Astrocyte (in vitro differentiated cells and primary cell): ENCODE data around the gene ACAN. TPM values are rescaled to one million over a fixed set of nuclear protein-coding genes. Genes with fewer than 3 reads are reported as not detected.

Source experiments
- DNase-seq: peaks from one replicate; pipeline ENCODE4 v3.0.0-alpha.2; 2010; ENCODE audit warnings: low read depth
- FAIRE-seq: peaks from 2 replicates; lab custom pipeline; 2011; peaks lifted over from hg19 to GRCh38; lab: Jason Lieb, UNC
- H2AFZ ChIP-seq: 2 replicates; pipeline ENCODE4 v1.6.0; 2012; ENCODE audit warnings: low read depth, low read length, inconsistent platforms
- H3K27ac ChIP-seq: 2 replicates; pipeline ENCODE4 v1.5.1; 2011; ENCODE audit warnings: low read depth, low read length, inconsistent platforms
- H3K27me3 ChIP-seq: 2 replicates; pipeline ENCODE4 v1.6.0; 2011; ENCODE audit warnings: low read length, inconsistent platforms; ENCODE audit not compliant: insufficient read depth
- H3K36me3 ChIP-seq: 2 replicates; pipeline ENCODE4 v1.5.1; 2011; ENCODE audit warnings: low read length, inconsistent platforms; ENCODE audit not compliant: insufficient read depth
- H3K4me1 ChIP-seq: 2 replicates; pipeline ENCODE4 v1.5.1; 2011; ENCODE audit warnings: low read length, inconsistent platforms; ENCODE audit not compliant: insufficient read depth
- H3K4me2 ChIP-seq: 2 replicates; pipeline ENCODE4 v1.6.0; 2012; ENCODE audit warnings: low read length, inconsistent platforms
- H3K4me3 ChIP-seq: 2 replicates; pipeline ENCODE4 v1.5.1; 2011; ENCODE audit warnings: low read depth, mild to moderate bottlenecking, low read length, inconsistent platforms; ENCODE audit not compliant: insufficient read depth
- H3K79me2 ChIP-seq: 2 replicates; pipeline ENCODE4 v1.6.0; 2012; ENCODE audit warnings: mild to moderate bottlenecking, low read length, inconsistent platforms; ENCODE audit not compliant: insufficient read depth
- H3K9ac ChIP-seq: 2 replicates; pipeline ENCODE4 v1.6.0; 2012; ENCODE audit warnings: mild to moderate bottlenecking, low read length, inconsistent platforms
- H3K9me3 ChIP-seq: 2 replicates; pipeline ENCODE4 v1.5.1; 2012; ENCODE audit warnings: low read depth, mild to moderate bottlenecking, low read length, inconsistent platforms; ENCODE audit not compliant: insufficient read depth
- H4K20me1 ChIP-seq: 2 replicates; pipeline ENCODE4 v1.6.0; 2012; ENCODE audit warnings: low read length, inconsistent platforms; ENCODE audit not compliant: insufficient read depth
- H3K27ac Mint-ChIP-seq: one replicate; pipeline ENCODE4 v1.8.0; 2021; ENCODE audit warnings: mild to moderate bottlenecking, mixed read lengths; ENCODE audit not compliant: unreplicated experiment
- H3K27me3 Mint-ChIP-seq: one replicate; pipeline ENCODE4 v1.8.0; 2021; ENCODE audit warnings: low read depth, mixed read lengths; ENCODE audit not compliant: unreplicated experiment
- H3K36me3 Mint-ChIP-seq: one replicate; pipeline ENCODE4 v1.8.0; 2021; ENCODE audit warnings: low read depth, mixed read lengths; ENCODE audit not compliant: unreplicated experiment
- H3K4me1 Mint-ChIP-seq: one replicate; pipeline ENCODE4 v1.8.0; 2021; ENCODE audit warnings: low read depth, mixed read lengths; ENCODE audit not compliant: unreplicated experiment
- H3K4me3 Mint-ChIP-seq: one replicate; pipeline ENCODE4 v1.8.0; 2021; ENCODE audit warnings: mild to moderate bottlenecking, moderate library complexity, mixed read lengths; ENCODE audit not compliant: unreplicated experiment
- H3K9me3 Mint-ChIP-seq: one replicate; pipeline ENCODE4 v1.8.0; 2021; ENCODE audit warnings: mild to moderate bottlenecking, mixed read lengths; ENCODE audit not compliant: unreplicated experiment
- CTCF ChIP-seq: IDR thresholded peaks from 2 replicates; pipeline ENCODE4 v1.5.1; 2011; ENCODE audit warnings: low read depth, mild to moderate bottlenecking, inconsistent platforms, low read length, moderate library complexity; ENCODE audit not compliant: insufficient read depth
- EZH2 ChIP-seq: IDR thresholded peaks from 2 replicates; pipeline ENCODE4 v1.6.1; 2012; ENCODE audit warnings: mild to moderate bottlenecking, low read length, inconsistent platforms; ENCODE audit not compliant: insufficient read depth
- total RNA-seq: library from RNA; stranded (reverse); gene quantifications from 2 replicates; pipeline ENCODE4 v1.2.1, GENCODE V29; 2021

ACAN gene
- total RNA-seq, 1 donor from 2014 or later = 0.34 TPM

- no peaks in the 10 kb centered on the region for H3K27me3 ChIP-seq
- H3K36me3 Mint-ChIP-seq = peaks cover 17% of the 10 kb centered on the region
- peaks cover 31% of the 10 kb centered on the region for H3K4me1 ChIP-seq
- TF ChIP-seq CTCF = no peak
- no peak for TF ChIP-seq EZH2
- no peak overlapping the region for H2AFZ ChIP-seq
- H3K9me3 Mint-ChIP-seq = no peaks in the 10 kb centered on the region
- H3K27me3 Mint-ChIP-seq = no peaks in the 10 kb centered on the region
- no peak overlapping the region for H3K4me2 ChIP-seq
- peaks cover 28% of the 10 kb centered on the region for H3K4me1 Mint-ChIP-seq
- H3K79me2 ChIP-seq = peaks cover 12% of the 10 kb centered on the region
- H3K9me3 ChIP-seq = no peaks in the 10 kb centered on the region
- H3K27ac ChIP-seq = no peak overlapping the region
- H3K4me3 ChIP-seq = no peak overlapping the region
- H3K27ac Mint-ChIP-seq = no peak overlapping the region
- peak overlapping the region; percentile 11 for H3K4me3 Mint-ChIP-seq
- no peak for DNase-seq
- H4K20me1 ChIP-seq = peaks cover 46% of the 10 kb centered on the region
- peak overlapping the region; percentile 70 for H3K9ac ChIP-seq
- FAIRE-seq = no peak
- H3K36me3 ChIP-seq = peaks cover 38% of the 10 kb centered on the region
Observed at GRCh38 chr15:88901508-88902220, 98.4 kb downstream of the ACAN start.

GRCh38 chr15:88902221-88902835 lies 99.1 kb downstream of the ACAN start:
- H3K36me3 Mint-ChIP-seq = peaks cover 21% of the 10 kb centered on the region
- H3K27me3 Mint-ChIP-seq = no peaks in the 10 kb centered on the region
- no peak overlapping the region for H3K9ac ChIP-seq
- H3K4me3 Mint-ChIP-seq = peak overlapping the region; percentile 11
- H3K27ac Mint-ChIP-seq = no peak overlapping the region
- TF ChIP-seq CTCF (no peak), EZH2 (no peak)
- no peaks in the 10 kb centered on the region for H3K9me3 Mint-ChIP-seq
- no peak overlapping the region for H3K27ac ChIP-seq
- H2AFZ ChIP-seq = no peak overlapping the region
- H3K4me3 ChIP-seq = no peak overlapping the region
- DNase-seq (no peak), FAIRE-seq (no peak)
- H3K36me3 ChIP-seq = peaks cover 38% of the 10 kb centered on the region
- H3K79me2 ChIP-seq = peaks cover 17% of the 10 kb centered on the region
- H3K4me1 Mint-ChIP-seq = peaks cover 22% of the 10 kb centered on the region
- peaks cover 48% of the 10 kb centered on the region for H4K20me1 ChIP-seq
- no peak overlapping the region for H3K4me2 ChIP-seq
- no peaks in the 10 kb centered on the region for H3K27me3 ChIP-seq
- peaks cover 25% of the 10 kb centered on the region for H3K4me1 ChIP-seq
- no peaks in the 10 kb centered on the region for H3K9me3 ChIP-seq

- Mint-ChIP-seq H3K9me3 (no peaks in the 10 kb centered on the region), H3K27me3 (no peaks in the 10 kb centered on the region), H3K36me3 (peaks cover 18% of the 10 kb centered on the region), H3K4me3 (no peak overlapping the region), H3K27ac (no peak overlapping the region), H3K4me1 (peaks cover 18% of the 10 kb centered on the region)
- H3K9ac ChIP-seq = no peak overlapping the region
- DNase-seq (no peak), FAIRE-seq (no peak)
- H3K4me3 ChIP-seq = no peak overlapping the region
- peaks cover 22% of the 10 kb centered on the region for H3K79me2 ChIP-seq
- no peaks in the 10 kb centered on the region for H3K9me3 ChIP-seq
- no peak overlapping the region for H3K4me2 ChIP-seq
- H3K27ac ChIP-seq = no peak overlapping the region
- no peaks in the 10 kb centered on the region for H3K27me3 ChIP-seq
- H2AFZ ChIP-seq = no peak overlapping the region
- TF ChIP-seq CTCF = no peak
- TF ChIP-seq EZH2 = no peak
- H3K4me1 ChIP-seq = peaks cover 21% of the 10 kb centered on the region
- peaks cover 38% of the 10 kb centered on the region for H3K36me3 ChIP-seq
- H4K20me1 ChIP-seq = peaks cover 50% of the 10 kb centered on the region
Observed at GRCh38 chr15:88902846-88903245, 99.6 kb downstream of the ACAN start.
